Sigmoid colon (tissue), 4 donors: ENCODE measurements around the gene S100A6.

Experiments used
- EP300 ChIP-seq, 4 donors: sonication (generic); formaldehyde crosslinking; IDR thresholded peaks; one replicate each; pipeline ENCODE4 v1.6.1; 2017; ENCODE audit warnings: antibody characterized with exemption in 4 of 4
- POLR2A ChIP-seq, 2 donors: fragments of 450-650 bp; IDR thresholded peaks; one replicate each; pipeline ENCODE4 v1.6.1; 2016; ENCODE audit warnings: antibody characterized with exemption in 2 of 2, mild to moderate bottlenecking in 2 of 2, moderate library complexity in 2 of 2
- TF ChIP-seq, protein P1 (sequence below), 4 experiments: fragments of 450-650 bp in 3 of 4; fragments of 200-600 bp in 1 of 4; IDR thresholded peaks; one replicate each; pipeline ENCODE4 v1.5.1; 2016 to 2019; ENCODE audit warnings: antibody characterized with exemption in 4 of 4, mild to moderate bottlenecking in 3 of 4, moderate library complexity in 2 of 4

DNA sequence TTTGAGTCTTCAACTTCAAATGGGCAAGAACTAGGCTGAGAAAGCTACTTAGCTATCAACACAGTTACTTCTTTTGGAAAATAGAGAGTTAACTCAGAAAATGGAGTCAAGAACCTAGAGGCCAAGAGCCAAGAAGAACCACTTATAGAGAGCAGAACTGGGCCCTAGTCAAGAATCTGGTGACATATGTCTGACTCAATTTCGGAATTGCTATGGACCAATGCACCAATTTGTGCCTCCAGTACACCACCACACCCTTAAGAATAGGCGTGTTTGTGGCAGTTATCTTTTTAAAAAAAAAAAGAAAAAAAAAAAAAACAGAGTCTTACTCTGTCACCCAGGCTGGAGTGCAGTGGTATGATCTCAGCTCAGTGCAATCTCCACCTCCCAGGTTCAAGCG is 22.1 kb upstream of the S100A6 start:
- TF ChIP-seq, protein P1, sequence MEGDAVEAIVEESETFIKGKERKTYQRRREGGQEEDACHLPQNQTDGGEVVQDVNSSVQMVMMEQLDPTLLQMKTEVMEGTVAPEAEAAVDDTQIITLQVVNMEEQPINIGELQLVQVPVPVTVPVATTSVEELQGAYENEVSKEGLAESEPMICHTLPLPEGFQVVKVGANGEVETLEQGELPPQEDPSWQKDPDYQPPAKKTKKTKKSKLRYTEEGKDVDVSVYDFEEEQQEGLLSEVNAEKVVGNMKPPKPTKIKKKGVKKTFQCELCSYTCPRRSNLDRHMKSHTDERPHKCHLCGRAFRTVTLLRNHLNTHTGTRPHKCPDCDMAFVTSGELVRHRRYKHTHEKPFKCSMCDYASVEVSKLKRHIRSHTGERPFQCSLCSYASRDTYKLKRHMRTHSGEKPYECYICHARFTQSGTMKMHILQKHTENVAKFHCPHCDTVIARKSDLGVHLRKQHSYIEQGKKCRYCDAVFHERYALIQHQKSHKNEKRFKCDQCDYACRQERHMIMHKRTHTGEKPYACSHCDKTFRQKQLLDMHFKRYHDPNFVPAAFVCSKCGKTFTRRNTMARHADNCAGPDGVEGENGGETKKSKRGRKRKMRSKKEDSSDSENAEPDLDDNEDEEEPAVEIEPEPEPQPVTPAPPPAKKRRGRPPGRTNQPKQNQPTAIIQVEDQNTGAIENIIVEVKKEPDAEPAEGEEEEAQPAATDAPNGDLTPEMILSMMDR (IDR thresholded peaks at IDR 0.05): no peak
- no peak for TF ChIP-seq EP300 (IDR thresholded peaks at IDR 0.05)
- TF ChIP-seq POLR2A (IDR thresholded peaks at IDR 0.05): no peak
